ENCODE measurements around the gene RPL21.

- no peak for TF ChIP-seq RAD21 (IDR thresholded peaks at IDR 0.05; ENCODE audit: low read depth)
- TF ChIP-seq MAX (IDR thresholded peaks at IDR 0.05): no peak
- TF ChIP-seq CREB1 (IDR thresholded peaks at IDR 0.05; ENCODE audit: low read depth): no peak
- TF ChIP-seq EGR1 (IDR thresholded peaks at IDR 0.05): no peak
- no peak for TF ChIP-seq REST (IDR thresholded peaks at IDR 0.05; ENCODE audit: low read depth)
- no peak for TF ChIP-seq FOXM1 (IDR thresholded peaks at IDR 0.05; ENCODE audit: borderline replicate concordance, low read depth)
- no peak for TF ChIP-seq TAF1 (IDR thresholded peaks at IDR 0.05; ENCODE audit: low read depth)
- no peak for TF ChIP-seq TCF12 (IDR thresholded peaks at IDR 0.05; ENCODE audit: low read depth)
- no peak for TF ChIP-seq EP300 (IDR thresholded peaks at IDR 0.05; ENCODE audit: borderline replicate concordance)
- TF ChIP-seq YY1 (IDR thresholded peaks at IDR 0.05; ENCODE audit: low read depth): no peak
- no peak for TF ChIP-seq USF1 (IDR thresholded peaks at IDR 0.05)
Measured at GRCh38 chr13:27233964-27234363, 17.4 kb upstream of the RPL21 start.

Data from Ishikawa (cell line).